Left renal cortex interstitium (tissue), 4 donors: ENCODE results near the gene KLK15. TPM values are rescaled to one million over a fixed set of nuclear protein-coding genes. Genes with fewer than 3 reads are reported as not detected.
"Not testable (repeated sequence)": the region's sequence is repeated elsewhere in the genome, so short reads cannot be mapped to it uniquely, and the experiment has no call there.

Source experiments
- DNase-seq, 4 donors: peaks; one replicate each; pipeline ENCODE4 v3.0.0-alpha.2; 2013; ENCODE audit warnings: low read depth in 4 of 4, low spot score in 2 of 4, missing footprints in 1 of 4
- polyA plus RNA-seq, 4 donors: library from polyadenylated mRNA; unstranded; fragments of 120-200 nt; gene quantifications; one replicate each; pipeline ENCODE4 v1.2.1, GENCODE V29; 2013; ENCODE audit not compliant: insufficient read length in 4 of 4

The KLK15 gene
- polyA plus RNA-seq, 4 donors: not detected

DNA sequence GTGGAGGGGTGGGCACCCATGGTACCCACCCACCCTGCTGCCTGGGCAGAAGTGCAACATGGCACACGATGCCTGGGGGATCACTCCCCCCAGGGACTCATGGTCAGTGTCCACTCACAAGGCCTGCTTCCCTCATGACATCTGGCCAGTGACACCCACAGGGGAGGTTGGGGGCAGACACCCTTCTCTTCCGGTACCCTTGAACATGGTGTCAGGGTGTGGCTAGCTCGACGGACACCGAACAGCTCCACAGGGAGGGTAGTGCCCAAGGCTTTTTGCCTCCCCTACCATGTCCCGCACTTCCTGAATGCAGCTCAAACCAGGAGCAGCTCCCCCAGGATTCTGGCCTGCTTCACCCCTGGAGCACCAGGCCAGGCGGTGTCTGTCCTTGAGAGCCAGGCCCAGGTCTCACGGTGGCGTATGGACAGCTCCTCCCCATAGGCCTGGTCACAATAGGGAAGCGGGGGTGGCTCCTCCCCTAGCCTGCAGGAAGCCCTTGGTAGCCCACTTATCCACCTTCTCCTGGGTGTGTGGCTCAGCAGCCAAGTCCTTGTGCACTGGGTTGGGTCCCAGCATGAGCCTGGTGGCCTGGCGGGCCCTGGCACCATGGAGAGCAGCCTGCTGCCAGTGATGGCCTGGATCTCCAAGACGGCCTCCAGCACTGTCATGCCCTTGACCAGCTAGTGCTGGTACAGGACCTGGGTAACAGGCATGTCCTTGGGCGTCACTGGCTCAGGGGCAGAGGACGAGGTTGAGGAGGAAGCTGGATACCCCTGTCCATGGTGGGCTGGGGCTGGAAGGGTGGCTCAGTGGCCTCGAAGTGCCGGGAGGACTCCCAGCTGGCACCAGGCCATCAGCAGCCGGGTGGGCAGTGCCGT is 35.4 kb downstream of the KLK15 start:
- DNase-seq: no peak

GRCh38 chr19:50797429-50797780 is 36.0 kb downstream of the KLK15 start:
- DNase-seq: no peak

- DNase-seq: no peak
Observed at GRCh38 chr19:50796634-50797428, 36.5 kb downstream of the KLK15 start.

GRCh38 chr19:50796128-50796633 is 37.2 kb downstream of the KLK15 start:
- no peak for DNase-seq

- no peak for DNase-seq
Observed at GRCh38 chr19:50795664-50796073, 37.7 kb downstream of the KLK15 start.

DNA sequence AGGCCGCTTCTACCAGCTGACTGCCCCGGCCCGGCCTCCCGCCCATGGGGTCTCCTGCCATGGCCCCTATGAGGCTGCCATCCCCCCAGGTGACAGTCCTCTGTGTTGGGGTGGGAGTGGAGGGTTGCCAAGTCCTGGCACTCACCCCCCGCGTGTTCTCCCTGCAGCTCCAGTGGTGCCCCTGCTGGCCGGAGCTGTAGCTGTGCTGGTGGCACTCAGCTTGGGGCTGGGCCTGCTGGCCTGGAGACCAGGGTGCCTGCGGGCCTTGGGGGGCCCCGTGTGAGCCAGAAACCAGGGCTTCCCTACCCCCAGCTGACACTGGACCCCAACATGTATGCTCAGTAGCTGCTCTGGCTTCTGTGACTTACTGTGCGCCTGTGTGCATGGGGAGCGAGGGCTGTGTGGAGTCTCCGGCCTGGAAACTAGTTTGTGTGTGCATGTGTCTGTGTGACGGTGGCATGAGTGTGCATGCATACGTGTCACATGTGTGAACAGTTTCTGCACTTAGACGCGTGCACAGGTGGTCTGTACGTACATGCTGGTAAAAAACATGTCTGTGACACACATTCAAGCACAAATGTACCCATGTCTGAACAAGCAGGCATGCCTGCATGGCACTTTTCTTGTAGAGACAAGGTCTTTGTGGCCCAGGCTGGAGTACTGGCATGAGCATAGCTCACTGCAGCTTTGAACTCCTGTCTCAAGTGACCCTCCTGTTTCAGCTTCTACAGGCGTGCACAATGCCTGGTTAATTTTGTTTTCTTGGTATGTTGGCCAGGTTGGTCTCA is 38.3 kb downstream of the KLK15 start:
- no peak for DNase-seq

GRCh38 chr19:50794074-50794875 is 39.1 kb downstream of the KLK15 start:
- DNase-seq: no peak

GRCh38 chr19:50793558-50794065 is 39.8 kb downstream of the KLK15 start:
- no peak for DNase-seq

DNA sequence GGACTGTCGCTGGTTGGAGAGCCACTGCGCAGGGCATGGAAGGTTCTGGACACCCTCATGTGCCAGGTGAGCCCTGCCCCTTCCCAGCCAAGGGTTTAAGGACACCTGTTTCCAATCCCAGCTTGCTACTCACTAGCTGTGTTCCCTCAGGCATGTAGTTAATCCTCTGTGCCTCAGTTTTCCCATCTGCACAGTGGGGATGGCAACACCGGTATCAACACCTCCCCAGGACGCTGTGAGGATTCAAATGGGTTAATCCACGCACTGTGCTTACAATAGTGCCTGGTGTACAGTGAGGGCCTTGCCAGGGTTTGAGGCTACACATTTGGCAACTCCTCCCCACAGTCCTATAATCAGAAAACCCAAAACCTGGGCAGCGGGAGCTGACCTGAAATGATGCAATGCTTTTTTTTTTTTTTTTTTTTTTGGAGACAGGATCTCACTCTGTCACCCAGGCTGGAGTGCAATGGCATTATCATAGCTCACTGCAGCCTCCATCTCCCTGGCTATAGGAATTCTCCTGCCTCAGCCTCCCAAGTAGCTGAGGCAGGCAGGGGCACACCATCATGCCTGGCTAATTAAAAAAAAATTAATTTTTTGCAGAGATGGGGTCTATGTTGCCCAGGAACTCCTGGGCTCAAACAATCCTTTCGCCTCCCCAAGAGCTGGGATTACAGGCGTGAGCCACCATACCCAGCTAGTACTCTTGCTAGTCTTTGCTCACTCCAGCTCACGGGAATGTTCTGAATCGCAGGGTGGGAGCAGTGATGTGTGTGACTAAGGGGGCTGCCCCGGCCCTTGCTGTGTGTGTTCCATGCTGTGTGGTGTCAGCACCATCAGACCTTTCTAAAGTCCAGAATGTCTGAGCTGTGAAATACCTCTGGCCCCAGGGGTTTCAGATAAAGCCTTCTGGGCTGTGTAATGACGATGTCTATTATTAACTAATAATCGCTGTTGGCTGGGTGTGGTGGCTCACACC is 40.8 kb downstream of the KLK15 start:
- DNase-seq: no peak

DNA sequence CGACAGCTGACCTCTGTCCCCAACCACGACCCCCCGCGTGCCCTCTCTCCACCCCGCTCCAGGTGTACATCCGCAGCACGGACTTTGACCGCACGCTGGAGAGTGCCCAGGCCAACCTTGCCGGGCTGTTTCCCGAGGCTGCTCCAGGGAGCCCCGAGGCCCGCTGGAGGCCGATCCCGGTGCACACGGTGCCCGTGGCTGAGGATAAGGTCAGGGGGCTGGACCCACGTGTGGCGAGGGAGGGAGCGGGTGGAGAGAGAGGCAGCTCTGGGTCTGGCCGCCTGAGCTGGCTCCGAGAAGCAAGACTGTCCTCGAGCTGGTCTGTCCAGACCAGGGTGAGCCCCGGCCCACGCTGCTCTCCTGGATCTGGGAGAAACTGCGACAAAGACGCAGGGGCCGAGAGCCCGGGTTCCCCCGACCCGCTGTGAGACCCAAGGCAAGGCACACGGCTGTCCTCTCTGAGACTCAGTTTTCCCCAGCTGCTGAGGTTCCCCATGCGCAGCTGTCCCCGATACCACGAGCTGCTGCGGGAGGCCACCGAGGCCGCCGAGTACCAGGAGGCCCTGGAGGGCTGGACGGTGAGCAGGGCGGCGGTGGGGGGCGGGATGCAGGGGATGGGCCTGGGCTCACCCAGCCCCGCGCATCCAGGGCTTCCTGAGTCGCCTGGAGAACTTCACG is 41.6 kb downstream of the KLK15 start:
- DNase-seq: no peak

- no peak for DNase-seq
Observed at GRCh38 chr19:50790922-50791467, 42.4 kb downstream of the KLK15 start.

GRCh38 chr19:50790396-50790795 is 43.0 kb downstream of the KLK15 start, which contains the start of gene ACP4:
TSS of gene ACP4 (plus strand) at chr19:50790415. CDS start at chr19:50790415, 0 bp downstream.
- no peak for DNase-seq

- no peak for DNase-seq
Observed at GRCh38 chr19:50785329-50785728, 48.0 kb downstream of the KLK15 start.

GRCh38 chr19:50784710-50785109 is 48.7 kb downstream of the KLK15 start:
- DNase-seq: no peak

- not testable (repeated sequence) for DNase-seq
Observed at GRCh38 chr19:50783848-50784152, 49.6 kb downstream of the KLK15 start.

- DNase-seq: no peak
Observed at GRCh38 chr19:50780753-50781435, 52.5 kb downstream of the KLK15 start.
